H1 (cell line): ENCODE measurements around the gene EHBP1. TPM values are rescaled to one million over a fixed set of nuclear protein-coding genes. Genes with fewer than 3 reads are reported as not detected.

ENCODE experiments used
- CTCF ChIA-PET: fragments of 300-600 bp; sonication (Branson Sonifier 250); formaldehyde crosslinking; loops from one replicate; lab custom pipeline; 2021; ENCODE audit not compliant: partially characterized antibody; lab: Charles Lee
- POLR2A ChIA-PET: fragments of 300-600 bp; sonication (Branson Sonifier 250); formaldehyde crosslinking; loops from one replicate; lab custom pipeline; 2021; ENCODE audit warnings: inconsistent platforms; ENCODE audit not compliant: partially characterized antibody; lab: Charles Lee
- DNase-seq, 2 experiments: peaks; one replicate each; pipeline versions ENCODE4 v3.0.0 to v3.0.0-alpha.2; 2010 to 2022; ENCODE audit warnings: low spot score in 2 of 2, low read depth in 1 of 2, mixed read lengths in 1 of 2
- FAIRE-seq: peaks from 2 replicates; lab custom pipeline; 2011; peaks lifted over from hg19 to GRCh38; lab: Jason Lieb, UNC
- H2AFZ ChIP-seq: 2 replicates; pipeline ENCODE4 v1.8.1; 2012; ENCODE audit warnings: low read length, inconsistent platforms
- H2AK5ac ChIP-seq: 2 replicates; pipeline ENCODE4 v1.6.1; 2013; ENCODE audit warnings: low read depth, low read length
- H2BK120ac ChIP-seq: replicated peaks from 2 replicates; pipeline ENCODE3; 2013; ENCODE audit warnings: low read depth, low read length, inconsistent platforms
- H2BK12ac ChIP-seq: 2 replicates; pipeline ENCODE4 v1.6.1; 2013; ENCODE audit warnings: low read depth, low read length
- H2BK15ac ChIP-seq: 2 replicates; pipeline ENCODE4 v1.6.1; 2013; ENCODE audit warnings: low read length
- H2BK20ac ChIP-seq: 2 replicates; pipeline ENCODE4 v1.6.1; 2013; ENCODE audit warnings: low read length
- H2BK5ac ChIP-seq: 2 replicates; pipeline ENCODE4 v1.6.1; 2013; ENCODE audit warnings: low read depth, low read length
- H3K14ac ChIP-seq: 2 replicates; pipeline ENCODE4 v1.6.1; 2013; ENCODE audit warnings: inconsistent platforms; ENCODE audit not compliant: insufficient read length
- H3K18ac ChIP-seq: 2 replicates; pipeline ENCODE4 v1.6.1; 2013; ENCODE audit warnings: low read length; ENCODE audit errors: extremely low read depth
- H3K23ac ChIP-seq: 2 replicates; pipeline ENCODE4 v1.6.1; 2013; ENCODE audit warnings: inconsistent platforms; ENCODE audit not compliant: insufficient read length
- H3K23me2 ChIP-seq: 2 replicates; pipeline ENCODE4 v1.6.1; 2013; ENCODE audit warnings: low read depth, low read length
- H3K27ac ChIP-seq: 2 replicates; pipeline ENCODE4 v1.6.1; 2011; ENCODE audit warnings: low read depth, low read length, inconsistent platforms
- H3K27me3 ChIP-seq, 4 experiments: replicated peaks in 1 of 4; 1 replicate in 1 of 4; 2 replicates in 3 of 4; pipeline versions ENCODE4 v1.6.1 to v1.8.1; 2011 to 2013; ENCODE audit warnings: low read length in 3 of 4, mild to moderate bottlenecking in 3 of 4, inconsistent platforms in 2 of 4, mixed read lengths in 2 of 4, moderate library complexity in 1 of 4; ENCODE audit not compliant: control insufficient read depth in 3 of 4, insufficient read depth in 3 of 4; ENCODE audit errors: extremely low read depth in 1 of 4
- H3K36me3 ChIP-seq, 4 experiments: 2 replicates each; pipeline versions ENCODE4 v1.6.1 to v1.8.1; 2011 to 2013; ENCODE audit warnings: mild to moderate bottlenecking in 4 of 4, low read length in 3 of 4, moderate library complexity in 2 of 4, control low read depth in 1 of 4, inconsistent platforms in 1 of 4; ENCODE audit not compliant: insufficient read depth in 4 of 4, control insufficient read depth in 2 of 4
- H3K4ac ChIP-seq: replicated peaks from 2 replicates; pipeline ENCODE3; 2013; ENCODE audit warnings: low read length, low read depth, mixed read lengths, inconsistent platforms; ENCODE audit not compliant: insufficient read length
- H3K4me1 ChIP-seq, 4 experiments: replicated peaks in 1 of 4; 1 replicate in 1 of 4; 2 replicates in 3 of 4; pipeline versions ENCODE4 v1.6.1 to v1.8.1; 2011 to 2013; ENCODE audit warnings: low read length in 3 of 4, inconsistent platforms in 2 of 4, mixed read lengths in 1 of 4; ENCODE audit not compliant: insufficient read depth in 4 of 4, control insufficient read depth in 3 of 4
- H3K4me2 ChIP-seq, 2 experiments: 2 replicates each; pipeline versions ENCODE4 v1.6.1 to v1.8.1; 2011 to 2013; ENCODE audit warnings: low read depth in 2 of 2, low read length in 2 of 2, control low read depth in 1 of 2, inconsistent platforms in 1 of 2, mild to moderate bottlenecking in 1 of 2; ENCODE audit not compliant: insufficient read depth in 1 of 2
- H3K4me3 ChIP-seq, 4 experiments: fragments of 200-600, 300-600 bp in 1 of 4; sonication (generic), shearing (Covaris generic), sonication (Bioruptor Twin) in 1 of 4; 2 replicates each; pipeline versions ENCODE4 v1.5.1 to v1.8.1; 2011 to 2016; ENCODE audit warnings: low read length in 4 of 4, low read depth in 3 of 4, control low read depth in 2 of 4, inconsistent platforms in 2 of 4, mild to moderate bottlenecking in 2 of 4, mixed read lengths in 1 of 4, moderate library complexity in 1 of 4; ENCODE audit not compliant: insufficient read depth in 2 of 4; ENCODE audit errors: extremely low read depth in 1 of 4
- H3K56ac ChIP-seq: replicated peaks from 2 replicates; pipeline ENCODE3; 2013; ENCODE audit warnings: low read depth, mild to moderate bottlenecking, mixed read lengths, low read length, inconsistent platforms; ENCODE audit not compliant: insufficient read length
- H3K79me1 ChIP-seq: 2 replicates; pipeline ENCODE4 v1.6.1; 2013; ENCODE audit warnings: low read depth, low read length, control low read depth
- H3K79me2 ChIP-seq, 2 experiments: 2 replicates each; pipeline versions ENCODE4 v1.6.1 to v1.8.1; 2012 to 2013; ENCODE audit warnings: low read length in 2 of 2, mild to moderate bottlenecking in 2 of 2, inconsistent platforms in 1 of 2; ENCODE audit not compliant: insufficient read depth in 2 of 2, control insufficient read depth in 1 of 2
- H3K9ac ChIP-seq, 4 experiments: replicated peaks in 1 of 4; 1 replicate in 1 of 4; 2 replicates in 3 of 4; pipeline versions ENCODE4 v1.6.1 to v1.8.1; 2011 to 2013; ENCODE audit warnings: low read depth in 3 of 4, low read length in 3 of 4, control low read depth in 2 of 4, mild to moderate bottlenecking in 2 of 4, moderate library complexity in 2 of 4, inconsistent platforms in 1 of 4; ENCODE audit errors: extremely low read depth in 1 of 4
- H3K9me3 ChIP-seq, 2 experiments: 2 replicates each; pipeline versions ENCODE4 v1.6.1 to v1.8.1; 2012 to 2013; ENCODE audit warnings: mild to moderate bottlenecking in 2 of 2, moderate library complexity in 2 of 2, control low read depth in 1 of 2, inconsistent platforms in 1 of 2, low read depth in 1 of 2, low read length in 1 of 2, mixed read lengths in 1 of 2; ENCODE audit not compliant: insufficient read depth in 2 of 2
- H4K20me1 ChIP-seq, 2 experiments: replicated peaks in 1 of 2; 2 replicates each; pipeline versions ENCODE3 to v1.8.1; 2011 to 2013; ENCODE audit warnings: inconsistent platforms in 2 of 2, low read length in 2 of 2, mild to moderate bottlenecking in 1 of 2; ENCODE audit not compliant: insufficient read depth in 2 of 2, control insufficient read depth in 1 of 2
- H4K5ac ChIP-seq: 2 replicates; pipeline ENCODE4 v1.6.1; 2013; ENCODE audit warnings: low read length, low read depth, mixed read lengths, inconsistent platforms; ENCODE audit not compliant: insufficient read length
- H4K8ac ChIP-seq: 2 replicates; pipeline ENCODE4 v1.8.0; 2013; ENCODE audit warnings: mild to moderate bottlenecking, moderate library complexity, low read length, inconsistent platforms; ENCODE audit not compliant: insufficient read depth; ENCODE audit errors: extremely low read depth
- H4K91ac ChIP-seq: replicated peaks from 2 replicates; pipeline ENCODE3; 2013; ENCODE audit warnings: low read length, mixed read lengths, inconsistent platforms; ENCODE audit not compliant: insufficient read length
- CHD2 ChIP-seq: IDR thresholded peaks from 2 replicates; pipeline ENCODE4 v1.6.1; 2012; ENCODE audit warnings: low read length, improper control_type of control experiment
- E2F6 ChIP-seq: IDR thresholded peaks from 2 replicates; pipeline ENCODE4 v1.6.1; 2012; ENCODE audit warnings: inconsistent platforms
- KDM1A ChIP-seq: fragments of 200-600, 300-600 bp; sonication (generic); IDR thresholded peaks from 2 replicates; pipeline ENCODE4 v1.7.1; 2016; ENCODE audit warnings: mild to moderate bottlenecking, low read length, borderline replicate concordance
- NRF1 ChIP-seq: IDR thresholded peaks from 2 replicates; pipeline ENCODE4 v1.6.1; 2011; ENCODE audit warnings: mild to moderate bottlenecking, low read depth, low read length, improper control_type of control experiment
- SP2 ChIP-seq: IDR thresholded peaks from 2 replicates; pipeline ENCODE4 v1.6.1; 2012; ENCODE audit warnings: mild to moderate bottlenecking, low read length, inconsistent platforms
- TEAD4 ChIP-seq: IDR thresholded peaks from 2 replicates; pipeline ENCODE4 v1.6.1; 2012; ENCODE audit warnings: low read depth, low read length, inconsistent platforms, mixed read lengths
- WGBS, 2 experiments: shearing (Covaris generic) in 1 of 2; methylation state at CpG; one replicate each; pipeline versions ENCODE4 v1.1.6 to v1.1.7; 2013 to 2015; ENCODE audit warnings: low lambda C conversion rate in 2 of 2, mixed read lengths in 2 of 2, inconsistent platforms in 1 of 2, low coverage in 1 of 2, missing lambda C conversion rate in 1 of 2; ENCODE audit not compliant: insufficient replicate concordance in 2 of 2, insufficient coverage in 1 of 2, insufficient read length in 1 of 2; ENCODE audit errors: extremely low coverage in 1 of 2, missing lambda C conversion rate in 1 of 2; 5-methylcytosine and 5-hydroxymethylcytosine counted together
- polyA plus RNA-seq, 7 experiments: library from polyadenylated mRNA; depleted of rRNA in 3 of 7; stranded (reverse) in 5 of 7; unstranded in 2 of 7; fragments of >200 nt in 5 of 7; fragments of 200-250 nt in 2 of 7; gene quantifications; 1 replicate in 5 of 7; 2 replicates in 1 of 7; 4 replicates in 1 of 7; pipeline versions ENCODE4 v1.2.1 to v1.2.3, GENCODE V29; 2011 to 2013; ENCODE audit warnings: missing spikeins in 2 of 7, mixed read lengths in 2 of 7
- total RNA-seq: library from RNA; stranded (reverse); fragmentation: NEBNext Ultra II Directional; extraction: Animal tissue kit (Norgen Biotek cat#: 25700); gene quantifications from 2 replicates; pipeline ENCODE4 v1.2.1, GENCODE V29; 2021

Gene EHBP1
- total and polyA plus RNA-seq, 2 of the 8 experiments (the other 6 are each of a cell fraction or from before 2014, with no cell fraction given): 12.0 to 64.1 TPM

GRCh38 chr2:63046552-63046951 is 341.0 kb downstream of the EHBP1 start:
- Histone ChIP-seq H3K56ac (no peak overlapping the region), H3K27me3 (peaks cover under 1 to 61% (median 45%) of the 10 kb centered on the region in 4 experiments; a peak in 6 of 7 replicates), H2BK15ac (no peak overlapping the region), H3K36me3 (no peaks in the 10 kb centered on the region), H3K4me2 (peak overlapping the region; percentile 86 to 97; a peak in 3 of 4 replicates), H3K79me2 (no peaks in the 10 kb centered on the region), H3K79me1 (no peaks in the 10 kb centered on the region), H3K4ac (no peak overlapping the region), H4K5ac (no peak overlapping the region), H2BK120ac (no peak overlapping the region), H3K9ac (no peak overlapping the region), H2BK20ac (no peak overlapping the region), H3K9me3 (no peaks in the 10 kb centered on the region), H2BK5ac (no peak overlapping the region), H3K4me1 (peaks cover 4 to 32% (median 17%) of the 10 kb centered on the region in 4 experiments), H2AK5ac (no peak overlapping the region), H3K14ac (no peak overlapping the region), H3K4me3 (peak overlapping the region in 3 of 4 experiments; percentile 53 to 74 (median 66); a peak in 4 of 8 replicates), H4K20me1 (no peaks in the 10 kb centered on the region), H3K23ac (no peak overlapping the region), H3K18ac (no peak overlapping the region), H4K91ac (no peak overlapping the region), H2AFZ (no peak overlapping the region), H4K8ac (no peak overlapping the region), H3K27ac (no peak overlapping the region), H2BK12ac (no peak overlapping the region), H3K23me2 (peaks cover 35% of the 10 kb centered on the region)
- POLR2A ChIA-PET: interaction anchor here (6.8 kb wide), 1 partner anchor 13 kb away, joined by 32 read pairs; no protein-coding TSS in a partner anchor
- WGBS, 2 experiments: 3% methylated on average over 7 of the region's 7 CpGs; no CpG with 5 or more reads in 1 of the 2 experiments
- TF ChIP-seq TEAD4 (0 out of 2 replicates have a peak, but pooled peaks have one; percentile 45), NRF1 (no peak), KDM1A (no peak), SP2 (no peak), CHD2 (no peak), E2F6 (no peak)
- CTCF ChIA-PET: interaction anchor here (0.6 to 7.9 kb wide), 6 partner anchors 8 to 438 kb away, joined by 3 to 50 read pairs (median 4); no protein-coding TSS in a partner anchor
- FAIRE-seq (no peak), DNase-seq (no peak)
